GM23338 (cell line): ENCODE measurements around the gene MYD88.

Experiments used
- CTCF ChIP-seq, 2 experiments: fragments of 200-600 bp in 1 of 2; sonication (generic) in 1 of 2; conservative IDR thresholded peaks; 2 replicates each; pipeline versions ENCODE4 v1.5.1 to v1.6.1; 2016 to 2017; ENCODE audit warnings: antibody characterized with exemption in 2 of 2, low read depth in 2 of 2, mild to moderate bottlenecking in 2 of 2, moderate library complexity in 1 of 2
- EZH2 ChIP-seq: fragments of 200-600 bp; sonication (generic); IDR thresholded peaks from one replicate; pipeline ENCODE4 v1.8.0; 2017; ENCODE audit warnings: antibody characterized with exemption, mild to moderate bottlenecking, low read depth; ENCODE audit not compliant: unreplicated experiment
- JUNB ChIP-seq: IDR thresholded peaks from one replicate; pipeline ENCODE4 v1.6.1; 2016; ENCODE audit warnings: antibody characterized with exemption; ENCODE audit not compliant: unreplicated experiment
- TF ChIP-seq, protein P1 (sequence below): IDR thresholded peaks from one replicate; pipeline ENCODE4 v1.6.1; 2018; ENCODE audit warnings: antibody characterized with exemption; ENCODE audit not compliant: unreplicated experiment

GRCh38 chr3:38186781-38187180 is 48.3 kb downstream of the MYD88 start:
- TF ChIP-seq EZH2 (no peak), JUNB (no peak), CTCF (conservative IDR thresholded peaks at IDR 0.05; ENCODE audit: low read depth in 2 of 2) (no peak)
- TF ChIP-seq, protein P1, sequence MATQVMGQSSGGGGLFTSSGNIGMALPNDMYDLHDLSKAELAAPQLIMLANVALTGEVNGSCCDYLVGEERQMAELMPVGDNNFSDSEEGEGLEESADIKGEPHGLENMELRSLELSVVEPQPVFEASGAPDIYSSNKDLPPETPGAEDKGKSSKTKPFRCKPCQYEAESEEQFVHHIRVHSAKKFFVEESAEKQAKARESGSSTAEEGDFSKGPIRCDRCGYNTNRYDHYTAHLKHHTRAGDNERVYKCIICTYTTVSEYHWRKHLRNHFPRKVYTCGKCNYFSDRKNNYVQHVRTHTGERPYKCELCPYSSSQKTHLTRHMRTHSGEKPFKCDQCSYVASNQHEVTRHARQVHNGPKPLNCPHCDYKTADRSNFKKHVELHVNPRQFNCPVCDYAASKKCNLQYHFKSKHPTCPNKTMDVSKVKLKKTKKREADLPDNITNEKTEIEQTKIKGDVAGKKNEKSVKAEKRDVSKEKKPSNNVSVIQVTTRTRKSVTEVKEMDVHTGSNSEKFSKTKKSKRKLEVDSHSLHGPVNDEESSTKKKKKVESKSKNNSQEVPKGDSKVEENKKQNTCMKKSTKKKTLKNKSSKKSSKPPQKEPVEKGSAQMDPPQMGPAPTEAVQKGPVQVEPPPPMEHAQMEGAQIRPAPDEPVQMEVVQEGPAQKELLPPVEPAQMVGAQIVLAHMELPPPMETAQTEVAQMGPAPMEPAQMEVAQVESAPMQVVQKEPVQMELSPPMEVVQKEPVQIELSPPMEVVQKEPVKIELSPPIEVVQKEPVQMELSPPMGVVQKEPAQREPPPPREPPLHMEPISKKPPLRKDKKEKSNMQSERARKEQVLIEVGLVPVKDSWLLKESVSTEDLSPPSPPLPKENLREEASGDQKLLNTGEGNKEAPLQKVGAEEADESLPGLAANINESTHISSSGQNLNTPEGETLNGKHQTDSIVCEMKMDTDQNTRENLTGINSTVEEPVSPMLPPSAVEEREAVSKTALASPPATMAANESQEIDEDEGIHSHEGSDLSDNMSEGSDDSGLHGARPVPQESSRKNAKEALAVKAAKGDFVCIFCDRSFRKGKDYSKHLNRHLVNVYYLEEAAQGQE, result no peak
